SH-SY5Y (cell line): ENCODE results near the gene GOLGA6D.

Source experiments
- GATA2 ChIP-seq: IDR thresholded peaks from 2 replicates; pipeline ENCODE4 v1.6.1; 2011; ENCODE audit warnings: mild to moderate bottlenecking, low read depth, low read length
- GATA3 ChIP-seq: IDR thresholded peaks from 2 replicates; pipeline ENCODE4 v1.6.1; 2011; ENCODE audit warnings: low read depth, mild to moderate bottlenecking, low read length, moderate library complexity

DNA sequence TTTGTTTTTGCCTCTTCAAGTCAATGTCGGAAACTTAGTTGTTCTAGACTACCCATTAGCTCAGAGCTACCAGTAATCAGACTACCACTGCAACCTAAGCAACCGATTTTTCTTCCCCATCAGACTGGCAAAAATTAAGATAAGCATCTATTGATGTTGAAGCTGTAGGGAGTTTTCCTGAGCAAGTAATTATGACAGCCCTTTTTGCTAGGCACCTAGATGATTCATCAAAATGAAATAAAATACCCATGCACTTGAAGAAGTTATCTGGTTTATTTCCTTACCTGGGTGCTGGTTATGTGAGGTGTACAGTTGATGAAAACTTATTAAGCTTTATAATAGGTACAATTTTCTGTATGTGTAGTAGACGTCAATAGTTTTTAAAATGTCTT is 52.7 kb downstream of the GOLGA6D start:
- TF ChIP-seq GATA2 (no peak; the same call in 1 of the 2 replicates), GATA3 (no peak)
